Activated CD4-positive, alpha-beta T cell treated with anti-CD3 and anti-CD28 coated beads for 36 hours (primary cell): ENCODE results near the gene KREMEN1. TPM values are rescaled to one million over a fixed set of nuclear protein-coding genes. Genes with fewer than 3 reads are reported as not detected.
A peak's percentile ranks its signal among the peaks of the same experiment; 100 is the strongest.

ENCODE experiments used
- ATAC-seq: fragments of 200-7000 bp; cut with Tn5 transposase; one replicate; pipeline ENCODE4 v1.10.0; 2021; ENCODE audit warnings: mild to moderate bottlenecking, moderate library complexity
- CTCF ChIA-PET: fragments of 350-600 bp; sonication (Branson Sonifier 250); formaldehyde crosslinking; loops from one replicate; lab custom pipeline; 2021; ENCODE audit warnings: antibody characterized with exemption; lab: Charles Lee
- POLR2A ChIA-PET: fragments of 350-600 bp; sonication (Branson Sonifier 250); formaldehyde crosslinking; loops from one replicate; lab custom pipeline; 2021; ENCODE audit warnings: antibody characterized with exemption, inconsistent platforms; lab: Charles Lee
- DNase-seq: peaks from one replicate; pipeline ENCODE4 v3.0.0-alpha.2; 2020
- H3K27ac Mint-ChIP-seq: one replicate; pipeline ENCODE4 v1.8.0; 2021; ENCODE audit warnings: mixed read lengths
- H3K27me3 Mint-ChIP-seq: one replicate; pipeline ENCODE4 v1.8.0; 2021; ENCODE audit warnings: mixed read lengths
- H3K36me3 Mint-ChIP-seq: one replicate; pipeline ENCODE4 v1.8.0; 2021; ENCODE audit warnings: low read depth, mixed read lengths
- H3K4me1 Mint-ChIP-seq: one replicate; pipeline ENCODE4 v1.8.0; 2021; ENCODE audit warnings: mixed read lengths
- H3K4me3 Mint-ChIP-seq: one replicate; pipeline ENCODE4 v1.8.0; 2021; ENCODE audit warnings: mild to moderate bottlenecking, moderate library complexity, mixed read lengths
- H3K9me3 Mint-ChIP-seq: one replicate; pipeline ENCODE4 v1.8.0; 2021; ENCODE audit warnings: low read depth, mixed read lengths
- intact Hi-C, 2 experiments: fragments of 100-400 bp; cut with DNase I in 1 of 2; cut with micrococcal nuclease in 1 of 2; formaldehyde crosslinking; loops; one replicate each; pipeline versions ENCODE4 v1.14.2 to v1.15.1; 2022 to 2024; cut with DNase I, micrococcal nuclease
- total RNA-seq, 2 experiments: library from RNA; stranded (reverse); gene quantifications; one replicate each; pipeline ENCODE4 v1.2.3, GENCODE V29; 2021

KREMEN1 gene
- total RNA-seq, 2 experiments from 2014 or later, result 0.11 to 0.30 TPM

DNA sequence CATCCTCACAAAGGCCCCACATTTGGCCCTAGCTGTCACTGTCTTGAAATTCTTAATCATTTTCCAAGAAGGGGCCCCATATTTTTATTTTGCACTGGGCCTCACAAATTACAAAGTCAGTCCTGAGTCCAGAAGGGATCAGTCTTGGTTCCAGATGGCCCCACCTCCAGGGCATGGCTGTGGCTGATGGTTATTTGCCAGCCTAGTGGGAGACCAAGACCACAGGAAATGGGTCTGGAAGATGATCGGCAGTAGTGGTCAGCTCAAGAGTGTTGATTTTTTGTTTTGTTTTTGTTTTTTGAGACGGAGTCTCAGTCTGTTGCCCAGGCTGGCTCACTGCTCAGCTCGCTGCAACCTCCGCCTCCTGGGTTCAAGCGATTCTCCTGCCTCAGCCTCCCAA, 85.7 kb downstream of the KREMEN1 start:
- ChIA-PET CTCF (interaction anchor here (0.6 kb wide), 1 partner anchor 15 kb away, joined by 3 read pairs; no protein-coding TSS in a partner anchor), POLR2A (no interaction called here)
- Mint-ChIP-seq H3K36me3 (no peaks in the 10 kb centered on the region), H3K4me3 (no peak overlapping the region), H3K27ac (no peak overlapping the region), H3K9me3 (no peaks in the 10 kb centered on the region), H3K4me1 (peaks cover 6% of the 10 kb centered on the region), H3K27me3 (peaks cover 20% of the 10 kb centered on the region)
- no peak for ATAC-seq
- no peak for DNase-seq
- intact Hi-C loops, result loop anchor here in 1 of 2 experiments (10.0 kb wide), 1 partner anchor 554 kb away; no protein-coding TSS in a partner anchor

DNA sequence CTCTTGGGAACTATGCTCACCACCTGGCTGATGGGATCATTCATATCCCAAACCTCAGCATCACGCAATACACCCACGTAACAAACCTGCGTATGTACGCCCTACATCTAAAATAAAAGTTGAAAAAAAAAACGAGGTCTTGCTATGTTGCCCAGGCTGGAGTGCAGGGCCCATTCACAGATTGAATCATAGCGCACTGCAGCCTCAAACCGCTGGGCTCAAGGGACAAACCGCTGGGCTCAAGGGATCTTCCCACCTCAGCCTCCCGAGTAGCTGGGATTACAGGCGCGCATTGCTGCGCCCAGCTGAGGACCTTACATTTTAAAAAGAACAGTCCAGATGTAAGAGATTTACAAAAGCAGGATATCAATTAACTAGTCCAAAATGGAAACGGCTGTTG, 91.0 kb downstream of the KREMEN1 start:
- intact Hi-C loops, result no loop called here
- Mint-ChIP-seq H3K4me3 (no peak overlapping the region), H3K9me3 (no peaks in the 10 kb centered on the region), H3K36me3 (no peaks in the 10 kb centered on the region), H3K4me1 (peaks cover 18% of the 10 kb centered on the region), H3K27me3 (peaks cover 19% of the 10 kb centered on the region), H3K27ac (no peak overlapping the region)
- DNase-seq, result no peak
- ChIA-PET CTCF (no interaction called here), POLR2A (no interaction called here)
- ATAC-seq, result no peak

DNA sequence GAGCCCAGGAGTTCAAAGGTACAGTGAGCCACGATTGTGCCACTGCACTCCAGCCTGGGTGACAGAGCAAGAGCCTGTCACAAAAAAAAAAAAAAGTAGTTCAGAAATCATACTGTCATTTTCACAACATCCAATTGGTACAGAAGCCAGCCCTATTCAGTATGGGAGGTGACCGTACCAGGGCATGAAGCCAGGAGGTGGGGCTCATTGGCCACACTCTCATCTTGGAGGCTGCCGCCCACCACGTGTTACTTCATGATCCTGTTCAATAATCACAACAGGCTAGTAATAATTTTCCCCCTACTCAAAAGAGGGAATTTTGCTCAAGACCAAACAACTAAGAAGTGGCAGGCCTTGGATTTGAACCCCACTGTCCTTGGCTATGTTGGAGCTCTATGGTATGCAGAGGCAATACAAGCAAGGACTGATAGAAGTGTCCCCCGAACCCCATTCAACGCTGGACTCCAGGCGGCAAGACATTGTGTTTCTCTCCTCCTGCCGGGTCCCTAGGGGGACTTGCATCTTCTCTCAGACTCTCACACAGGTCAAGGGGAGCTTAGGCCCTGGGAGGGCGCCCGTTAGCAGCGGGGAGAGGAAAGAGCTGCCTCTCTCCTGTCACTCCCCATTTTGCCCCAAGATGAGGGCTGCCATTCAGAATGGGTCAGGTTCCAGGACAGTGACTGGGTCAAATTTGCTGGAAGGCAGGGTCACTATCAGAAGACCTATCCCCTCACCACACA, 92.7 kb downstream of the KREMEN1 start:
- intact Hi-C loops, result no loop called here
- no peak for ATAC-seq
- Mint-ChIP-seq H3K4me1 (peaks cover 18% of the 10 kb centered on the region), H3K27me3 (peaks cover 17% of the 10 kb centered on the region), H3K4me3 (no peak overlapping the region), H3K27ac (no peak overlapping the region), H3K36me3 (no peaks in the 10 kb centered on the region), H3K9me3 (no peaks in the 10 kb centered on the region)
- ChIA-PET POLR2A (no interaction called here), CTCF (no interaction called here)
- DNase-seq, result no peak

DNA sequence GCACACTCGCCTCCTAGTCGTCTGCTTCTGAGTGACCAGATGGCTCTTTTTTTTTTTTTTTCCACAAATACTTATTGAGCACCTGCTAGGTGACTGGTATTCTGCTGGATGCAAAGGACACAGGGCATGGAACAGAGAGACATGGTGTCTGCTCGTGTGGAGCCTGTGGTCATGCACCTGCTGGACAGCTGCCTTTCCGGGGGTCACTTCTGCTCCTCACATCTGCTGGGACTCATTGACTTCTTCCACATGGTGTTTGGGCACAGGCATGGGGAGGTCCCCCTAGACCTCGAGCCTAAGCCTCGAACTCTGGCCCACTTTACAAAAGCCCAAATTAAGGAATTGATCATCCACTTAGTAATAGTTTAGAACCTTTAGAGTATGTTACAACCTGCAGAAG, 93.3 kb downstream of the KREMEN1 start:
- Mint-ChIP-seq H3K27ac (no peak overlapping the region), H3K4me1 (peaks cover 18% of the 10 kb centered on the region), H3K4me3 (no peak overlapping the region), H3K27me3 (peaks cover 14% of the 10 kb centered on the region), H3K36me3 (no peaks in the 10 kb centered on the region), H3K9me3 (no peaks in the 10 kb centered on the region)
- no peak for ATAC-seq
- intact Hi-C loops, result no loop called here
- no peak for DNase-seq
- POLR2A ChIA-PET, result no interaction called here
- CTCF ChIA-PET, result no interaction called here

GRCh38 chr22:29167032-29167911, 94.4 kb downstream of the KREMEN1 start:
- H3K27me3 Mint-ChIP-seq, result peaks cover 14% of the 10 kb centered on the region
- peaks cover 18% of the 10 kb centered on the region for H3K4me1 Mint-ChIP-seq
- H3K4me3 Mint-ChIP-seq, result peak overlapping the region; percentile 1
- H3K36me3 Mint-ChIP-seq, result no peaks in the 10 kb centered on the region
- ChIA-PET CTCF (interaction anchor here (1.0 kb wide), 1 partner anchor 13 kb away, joined by 5 read pairs; no protein-coding TSS in a partner anchor), POLR2A (no interaction called here)
- H3K9me3 Mint-ChIP-seq, result no peaks in the 10 kb centered on the region
- peak overlapping the region; percentile 82 for H3K27ac Mint-ChIP-seq
- intact Hi-C loops, result loop anchor here in 1 of 2 experiments (1.0 kb wide), 2 partner anchors 36 to 260 kb away; no protein-coding TSS in a partner anchor
- ATAC-seq, result peak; percentile 94
- peak; percentile 83 for DNase-seq

- CTCF ChIA-PET, result interaction anchor here (0.6 kb wide), 1 partner anchor 18 kb away, joined by 3 read pairs; no protein-coding TSS in a partner anchor
- H3K36me3 Mint-ChIP-seq, result peaks cover 3% of the 10 kb centered on the region
- no peak for DNase-seq
These were observed 98.9 kb downstream of the KREMEN1 start for GRCh38 chr22:29171721-29172120.

GRCh38 chr22:29172216-29172615, 99.4 kb downstream of the KREMEN1 start:
- no peak for DNase-seq
- intact Hi-C loops, result no loop called here
- Mint-ChIP-seq H3K9me3 (peaks cover 15% of the 10 kb centered on the region), H3K4me1 (peaks cover 8% of the 10 kb centered on the region), H3K4me3 (no peak overlapping the region), H3K36me3 (peaks cover 3% of the 10 kb centered on the region), H3K27ac (no peak overlapping the region), H3K27me3 (peaks cover 13% of the 10 kb centered on the region)
- ATAC-seq, result no peak
- ChIA-PET POLR2A (no interaction called here), CTCF (interaction anchor here (0.6 kb wide), 1 partner anchor 18 kb away, joined by 3 read pairs; no protein-coding TSS in a partner anchor)

More at GRCh38 chr22:29171721-29172120, 98.9 kb downstream of the KREMEN1 start:
- intact Hi-C loops, result no loop called here
- H3K4me1 Mint-ChIP-seq, result peaks cover 13% of the 10 kb centered on the region
- no peak overlapping the region for H3K27ac Mint-ChIP-seq
- no peak overlapping the region for H3K4me3 Mint-ChIP-seq
- POLR2A ChIA-PET, result no interaction called here
- H3K27me3 Mint-ChIP-seq, result peaks cover 14% of the 10 kb centered on the region
- peaks cover 15% of the 10 kb centered on the region for H3K9me3 Mint-ChIP-seq
- ATAC-seq, result no peak

DNA sequence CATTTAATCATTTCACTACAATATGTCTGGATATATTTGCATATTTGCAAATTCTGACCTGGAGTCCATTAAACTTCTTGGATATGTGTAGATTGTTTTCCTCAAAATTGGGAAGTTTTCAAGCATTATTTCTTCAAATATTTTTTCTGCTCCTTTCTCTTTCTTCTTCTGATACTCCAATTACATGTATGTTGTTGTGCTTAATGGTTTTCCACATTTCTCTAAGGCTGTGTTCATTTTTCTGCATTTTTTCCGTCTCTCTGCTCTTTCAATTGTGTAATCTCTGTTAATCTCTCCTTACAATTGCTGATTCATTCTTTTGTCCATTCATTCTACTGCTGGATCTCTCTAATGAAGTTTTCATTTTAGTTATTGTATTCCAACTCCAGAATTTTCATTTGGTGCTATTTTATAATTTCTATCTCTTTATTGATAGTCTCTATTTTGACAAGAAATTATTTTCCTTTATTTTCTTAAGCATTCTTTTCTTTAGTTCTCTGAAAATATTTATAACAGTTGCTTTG, 102.5 kb downstream of the KREMEN1 start:
- H3K36me3 Mint-ChIP-seq, result peaks cover 3% of the 10 kb centered on the region
- DNase-seq, result no peak
- peaks cover 15% of the 10 kb centered on the region for H3K9me3 Mint-ChIP-seq
- ATAC-seq, result no peak
- intact Hi-C loops, result no loop called here
- CTCF ChIA-PET, result no interaction called here
- no peaks in the 10 kb centered on the region for H3K4me1 Mint-ChIP-seq
- H3K27ac Mint-ChIP-seq, result no peak overlapping the region
- POLR2A ChIA-PET, result no interaction called here
- no peak overlapping the region for H3K4me3 Mint-ChIP-seq
- peaks cover 12% of the 10 kb centered on the region for H3K27me3 Mint-ChIP-seq

DNA sequence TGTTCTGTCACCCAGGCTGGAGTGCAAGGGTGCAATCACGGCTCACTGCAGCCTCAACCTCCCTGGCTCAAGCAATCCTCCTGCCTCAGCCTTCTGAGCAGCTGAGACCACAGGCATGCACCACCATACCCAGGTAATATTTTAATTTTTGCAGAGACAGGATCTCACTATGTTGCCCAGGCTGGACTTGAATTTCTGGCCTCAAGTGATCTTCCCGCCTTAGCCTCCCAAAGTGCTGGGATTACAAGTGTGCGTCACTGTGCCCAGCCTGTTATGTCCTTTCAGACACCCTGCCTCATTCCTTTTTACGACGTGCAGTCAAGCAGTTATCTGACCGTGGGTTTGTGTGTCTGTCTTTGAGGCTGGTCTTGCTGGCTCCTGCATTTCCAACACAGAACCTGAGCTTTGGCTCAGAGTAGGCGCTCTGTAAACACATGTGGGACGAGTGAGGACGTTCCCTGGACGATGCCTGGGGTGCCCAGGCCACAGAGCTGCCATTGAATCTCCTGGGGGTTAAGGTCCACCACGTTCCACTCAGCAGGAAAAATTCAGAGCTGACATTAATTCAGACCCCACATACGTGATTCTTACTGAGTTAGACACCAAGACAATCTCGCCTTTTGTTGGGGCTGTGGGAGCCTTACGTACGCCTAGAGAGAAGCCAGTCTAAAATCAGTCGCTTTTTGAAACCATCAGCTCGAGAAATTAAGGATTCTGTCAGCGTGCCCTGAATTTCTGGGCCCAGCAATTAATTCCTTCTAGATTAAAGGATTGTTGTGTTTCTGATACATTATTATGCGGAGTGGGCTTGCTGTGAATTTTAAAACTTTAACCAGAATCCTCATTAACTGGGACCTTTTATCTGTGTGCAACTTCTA, 111.4 kb downstream of the KREMEN1 start:
- Mint-ChIP-seq H3K36me3 (no peaks in the 10 kb centered on the region), H3K27ac (no peak overlapping the region), H3K9me3 (no peaks in the 10 kb centered on the region), H3K27me3 (peaks cover 2% of the 10 kb centered on the region), H3K4me1 (no peaks in the 10 kb centered on the region), H3K4me3 (no peak overlapping the region)
- DNase-seq (no peak), ATAC-seq (no peak)
- ChIA-PET CTCF (interaction anchor here (0.6 to 1.4 kb wide), 3 partner anchors 29 to 329 kb away, joined by 3 read pairs; no protein-coding TSS in a partner anchor), POLR2A (no interaction called here)
- intact Hi-C loops, result no loop called here

- H3K36me3 Mint-ChIP-seq, result no peaks in the 10 kb centered on the region
- no peak overlapping the region for H3K4me3 Mint-ChIP-seq
- peaks cover 2% of the 10 kb centered on the region for H3K27me3 Mint-ChIP-seq
- ATAC-seq (no peak), DNase-seq (no peak)
- no peaks in the 10 kb centered on the region for H3K9me3 Mint-ChIP-seq
- no peak overlapping the region for H3K27ac Mint-ChIP-seq
- H3K4me1 Mint-ChIP-seq, result no peaks in the 10 kb centered on the region
- POLR2A ChIA-PET, result no interaction called here
- intact Hi-C loops, result no loop called here
- CTCF ChIA-PET, result interaction anchor here (1.1 to 1.4 kb wide), 2 partner anchors 30 to 330 kb away, joined by 3 read pairs; no protein-coding TSS in a partner anchor
These were observed 112.1 kb downstream of the KREMEN1 start for GRCh38 chr22:29184849-29185490.
